Endodermal cell (in vitro differentiated cells): Measurements from ENCODE around the gene CCDC191. TPM values are rescaled to one million over a fixed set of nuclear protein-coding genes. Genes with fewer than 3 reads are reported as not detected.

Experiments used
- DNase-seq: peaks from one replicate; pipeline ENCODE4 v3.0.0-alpha.2; 2017
- H3K27ac ChIP-seq: 2 replicates; pipeline ENCODE4 v1.5.1; 2013; ENCODE audit warnings: mild to moderate bottlenecking, low read depth, low read length, moderate library complexity
- H3K27me3 ChIP-seq: 2 replicates; pipeline ENCODE4 v1.6.1; 2013; ENCODE audit warnings: mild to moderate bottlenecking, low read length, moderate library complexity; ENCODE audit not compliant: insufficient read depth, control insufficient read depth, poor library complexity, severe bottlenecking
- H3K36me3 ChIP-seq: 2 replicates; pipeline ENCODE4 v1.7.0; 2013; ENCODE audit warnings: mild to moderate bottlenecking, low read length, moderate library complexity; ENCODE audit not compliant: control insufficient read depth, insufficient read depth
- H3K4me1 ChIP-seq: one replicate; pipeline ENCODE4 v1.7.0; 2013; ENCODE audit warnings: low read length; ENCODE audit not compliant: control insufficient read depth, insufficient read depth
- H3K4me3 ChIP-seq: 2 replicates; pipeline ENCODE4 v1.5.1; 2013; ENCODE audit warnings: mild to moderate bottlenecking, low read length, moderate library complexity
- H3K9ac ChIP-seq: 2 replicates; pipeline ENCODE4 v1.6.1; 2013; ENCODE audit warnings: mild to moderate bottlenecking, low read length, moderate library complexity; ENCODE audit not compliant: poor library complexity, severe bottlenecking; ENCODE audit errors: extremely low read depth
- H3K9me3 ChIP-seq: 2 replicates; pipeline ENCODE4 v1.6.1; 2013; ENCODE audit warnings: mild to moderate bottlenecking, low read length, moderate library complexity; ENCODE audit not compliant: control insufficient read depth
- H3K27ac Mint-ChIP-seq: 2 replicates; pipeline ENCODE4 v1.8.0; 2020; ENCODE audit warnings: mixed read lengths
- H3K27me3 Mint-ChIP-seq: 2 replicates; pipeline ENCODE4 v1.8.0; 2021; ENCODE audit warnings: mild to moderate bottlenecking, mixed read lengths; ENCODE audit not compliant: insufficient read depth
- H3K36me3 Mint-ChIP-seq: 2 replicates; pipeline ENCODE4 v1.8.0; 2020; ENCODE audit warnings: low read depth, mixed read lengths
- H3K4me1 Mint-ChIP-seq: 2 replicates; pipeline ENCODE4 v1.8.0; 2020; ENCODE audit warnings: mixed read lengths
- H3K4me3 Mint-ChIP-seq: 2 replicates; pipeline ENCODE4 v1.8.0; 2020; ENCODE audit warnings: mild to moderate bottlenecking, moderate library complexity, mixed read lengths
- H3K9me3 Mint-ChIP-seq: 2 replicates; pipeline ENCODE4 v1.8.0; 2020; ENCODE audit warnings: mild to moderate bottlenecking, mixed read lengths
- WGBS, 2 experiments: methylation state at CpG; one replicate each; pipeline versions ENCODE4 v1.1.5 to v1.1.7; 2013; ENCODE audit warnings: missing lambda C conversion rate in 2 of 2, mixed read lengths in 1 of 2; ENCODE audit not compliant: insufficient coverage in 1 of 2, insufficient read length in 1 of 2; 5-methylcytosine and 5-hydroxymethylcytosine counted together
- total RNA-seq, 2 donors: library from RNA; stranded (reverse); fragmentation: NEBNext Ultra II Directional in 1 of 2; extraction: Animal tissue kit (Norgen Biotek cat#: 25700) in 1 of 2; gene quantifications; 2 replicates in 1 of 2; 3 replicates in 1 of 2; pipeline ENCODE4 v1.2.1, GENCODE V29; 2021
- TF ChIP-seq, protein P1 (sequence below): fragments of 200-600 bp; sonication (generic); conservative IDR thresholded peaks from 2 replicates; pipeline ENCODE4 v1.5.0; 2021; ENCODE audit warnings: antibody characterized with exemption, mild to moderate bottlenecking

The CCDC191 gene
- total RNA-seq, 2 donors from 2014 or later, result 4.4 to 6.1 TPM

DNA sequence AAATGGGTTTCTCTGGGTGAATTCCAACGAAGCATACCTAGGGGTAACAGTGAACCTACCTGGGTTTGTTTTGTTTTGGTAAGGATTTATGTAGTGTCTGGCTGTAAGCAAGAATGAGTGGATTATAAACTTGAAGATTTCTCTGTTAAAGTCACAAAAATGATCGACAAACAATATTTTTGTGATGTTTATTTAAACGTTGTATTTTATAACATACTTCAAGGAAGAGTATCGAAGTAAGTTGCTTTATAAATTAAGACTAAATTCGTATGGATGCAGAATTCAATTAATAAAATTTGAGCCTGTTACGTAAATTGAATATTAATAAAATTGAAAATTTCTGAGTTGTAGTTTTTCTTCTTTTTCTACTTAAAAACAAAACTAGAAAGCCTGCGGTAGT lies 109.5 kb downstream of the CCDC191 start:
- Mint-ChIP-seq H3K4me3 (peak overlapping the region; percentile 68), H3K4me1 (peaks cover 9% of the 10 kb centered on the region), H3K27ac (no peak overlapping the region), H3K36me3 (no peaks in the 10 kb centered on the region), H3K9me3 (no peaks in the 10 kb centered on the region), H3K27me3 (peaks cover 32% of the 10 kb centered on the region)
- Histone ChIP-seq H3K4me1 (no peaks in the 10 kb centered on the region), H3K9me3 (no peaks in the 10 kb centered on the region), H3K36me3 (no peaks in the 10 kb centered on the region), H3K9ac (no peak overlapping the region), H3K27ac (no peak overlapping the region), H3K27me3 (peaks cover 37% of the 10 kb centered on the region), H3K4me3 (peak overlapping the region; percentile 83)
- no peak for DNase-seq
- TF ChIP-seq, protein P1, sequence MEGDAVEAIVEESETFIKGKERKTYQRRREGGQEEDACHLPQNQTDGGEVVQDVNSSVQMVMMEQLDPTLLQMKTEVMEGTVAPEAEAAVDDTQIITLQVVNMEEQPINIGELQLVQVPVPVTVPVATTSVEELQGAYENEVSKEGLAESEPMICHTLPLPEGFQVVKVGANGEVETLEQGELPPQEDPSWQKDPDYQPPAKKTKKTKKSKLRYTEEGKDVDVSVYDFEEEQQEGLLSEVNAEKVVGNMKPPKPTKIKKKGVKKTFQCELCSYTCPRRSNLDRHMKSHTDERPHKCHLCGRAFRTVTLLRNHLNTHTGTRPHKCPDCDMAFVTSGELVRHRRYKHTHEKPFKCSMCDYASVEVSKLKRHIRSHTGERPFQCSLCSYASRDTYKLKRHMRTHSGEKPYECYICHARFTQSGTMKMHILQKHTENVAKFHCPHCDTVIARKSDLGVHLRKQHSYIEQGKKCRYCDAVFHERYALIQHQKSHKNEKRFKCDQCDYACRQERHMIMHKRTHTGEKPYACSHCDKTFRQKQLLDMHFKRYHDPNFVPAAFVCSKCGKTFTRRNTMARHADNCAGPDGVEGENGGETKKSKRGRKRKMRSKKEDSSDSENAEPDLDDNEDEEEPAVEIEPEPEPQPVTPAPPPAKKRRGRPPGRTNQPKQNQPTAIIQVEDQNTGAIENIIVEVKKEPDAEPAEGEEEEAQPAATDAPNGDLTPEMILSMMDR, result no peak
- WGBS, 2 experiments, result 72 to 81% methylated on average over 5 to 7 of the region's 7 CpGs

DNA sequence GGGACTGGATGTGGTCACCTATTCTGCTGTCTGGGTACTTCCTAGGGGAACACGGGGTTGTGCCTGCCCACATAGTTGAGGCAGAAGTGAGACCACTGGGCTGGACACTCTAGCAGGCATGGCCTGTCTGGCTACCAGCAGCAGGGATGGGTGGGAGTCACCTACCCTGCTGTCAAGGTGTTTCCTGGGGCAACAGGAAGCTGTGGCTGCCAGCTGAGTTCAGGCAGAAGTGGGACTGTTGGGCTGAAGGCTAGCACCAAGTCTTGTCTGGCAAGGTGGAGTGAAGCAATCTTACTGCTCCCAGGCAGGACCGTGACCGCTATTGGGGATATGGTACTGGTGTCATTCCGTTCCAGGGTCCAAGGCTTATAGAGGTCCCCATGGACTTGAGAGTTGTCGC lies 128.8 kb downstream of the CCDC191 start:
- Histone ChIP-seq H3K27me3 (peaks cover 62% of the 10 kb centered on the region), H3K36me3 (no peaks in the 10 kb centered on the region), H3K4me1 (no peaks in the 10 kb centered on the region), H3K27ac (no peak overlapping the region), H3K4me3 (no peak overlapping the region), H3K9me3 (peaks cover 17% of the 10 kb centered on the region), H3K9ac (no peak overlapping the region)
- Mint-ChIP-seq H3K4me3 (no peak overlapping the region), H3K9me3 (peaks cover 17% of the 10 kb centered on the region), H3K27me3 (peaks cover 68% of the 10 kb centered on the region), H3K27ac (no peak overlapping the region), H3K36me3 (no peaks in the 10 kb centered on the region), H3K4me1 (no peaks in the 10 kb centered on the region)
- DNase-seq, result no peak
- TF ChIP-seq, protein P1, result no peak
- 92 to 96% methylated on average over 3 to 5 of the region's 5 CpGs for WGBS, 2 experiments

DNA sequence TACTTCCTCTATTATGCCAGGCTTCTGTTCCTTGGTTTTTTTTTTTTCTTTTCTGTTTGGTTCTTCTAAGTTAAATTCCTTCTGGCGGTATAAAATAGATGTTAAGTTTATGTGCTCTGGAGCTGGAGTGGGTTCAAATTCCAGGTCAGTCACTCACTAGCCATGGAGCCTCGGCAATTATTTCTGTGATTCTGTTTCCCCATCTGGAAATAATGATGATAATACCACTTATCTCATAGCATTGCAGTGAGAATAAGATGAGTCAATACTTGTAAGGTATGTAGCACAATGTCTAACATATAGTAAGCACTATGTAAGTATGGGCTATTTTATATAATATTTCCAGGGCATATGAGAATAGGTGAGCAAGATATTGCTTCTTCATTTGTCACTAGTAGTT lies 141.7 kb downstream of the CCDC191 start:
- no peaks in the 10 kb centered on the region for H3K9me3 ChIP-seq
- H3K4me1 ChIP-seq, result no peaks in the 10 kb centered on the region
- no peaks in the 10 kb centered on the region for H3K36me3 ChIP-seq
- H3K9ac ChIP-seq, result no peak overlapping the region
- WGBS, 2 experiments, result 72 to 100% methylated on average over 1 to 2 of the region's 2 CpGs
- Mint-ChIP-seq H3K27me3 (peaks cover 6% of the 10 kb centered on the region), H3K4me1 (no peaks in the 10 kb centered on the region), H3K36me3 (no peaks in the 10 kb centered on the region), H3K4me3 (no peak overlapping the region), H3K9me3 (no peaks in the 10 kb centered on the region), H3K27ac (no peak overlapping the region)
- no peak overlapping the region for H3K27ac ChIP-seq
- no peak for DNase-seq
- no peak overlapping the region for H3K4me3 ChIP-seq
- H3K27me3 ChIP-seq, result no peaks in the 10 kb centered on the region
- TF ChIP-seq, protein P1, result no peak

Other genes with a start within 250 kb of the CCDC191 start
- 1 to 10 TPM; 1.6 to 5.1 TPM for gene GRAMD1C, start 217.7 kb downstream of the CCDC191 start, total RNA-seq
- gene ZDHHC23, start 108.5 kb downstream of the CCDC191 start, total RNA-seq, result 10 to 100 TPM; 14.6 to 15.9 TPM
- gene QTRT2, start 211 bp upstream of the CCDC191 start, total RNA-seq, result 10 to 100 TPM; 33.0 to 37.7 TPM
- not detected for gene DRD3, start 122.5 kb upstream of the CCDC191 start, total RNA-seq
- gene ZNF80, start 181.1 kb upstream of the CCDC191 start, total RNA-seq, result not detected
- not detected for gene TIGIT, start 237.5 kb upstream of the CCDC191 start, total RNA-seq